ENCODE measurements around the gene COL6A6.

- TF ChIP-seq GATA3 (IDR thresholded peaks at IDR 0.05; ENCODE audit: low read depth, low read length) (peak; percentile 28; the same call in 1 of the 2 replicates), GATA2 (IDR thresholded peaks at IDR 0.05; ENCODE audit: low read depth, low read length) (peak; percentile 60; the same call in 1 of the 2 replicates)
These were observed 28.7 kb upstream of the COL6A6 start for GRCh38 chr3:130488288-130488687.
